Prostate gland (tissue), 2 donors: Measurements from ENCODE around the gene PDE6G. TPM values are rescaled to one million over a fixed set of nuclear protein-coding genes. Genes with fewer than 3 reads are reported as not detected.
A peak's percentile ranks its signal among the peaks of the same experiment; 100 is the strongest.

Source experiments
- DNase-seq: peaks from one replicate; pipeline ENCODE4 v3.0.0-alpha.2; 2019; ENCODE audit warnings: low spot score
- H3K27ac ChIP-seq, 2 donors: fragments of 200-600 bp; sonication (generic); 2 replicates each; pipeline ENCODE4 v1.5.1; 2017 to 2019
- H3K27me3 ChIP-seq: fragments of 200-600 bp; sonication (generic); replicated peaks from 2 replicates; pipeline ENCODE4 v1.5.1; 2019; ENCODE audit not compliant: insufficient read depth
- H3K36me3 ChIP-seq, 2 donors: fragments of 200-600 bp; sonication (generic); 1 replicate in 1 of 2; 2 replicates in 1 of 2; pipeline versions ENCODE4 v1.5.1 to v1.8.1; 2017 to 2019
- H3K4me1 ChIP-seq: fragments of 200-600 bp; sonication (generic); replicated peaks from 2 replicates; pipeline ENCODE4 v1.5.1; 2019
- H3K4me3 ChIP-seq, 2 donors: fragments of 200-600 bp; sonication (generic); 2 replicates each; pipeline ENCODE4 v1.5.1; 2017 to 2019
- H3K9me3 ChIP-seq: fragments of 200-600 bp; sonication (generic); 2 replicates; pipeline ENCODE4 v1.5.1; 2017
- POLR2A ChIP-seq: fragments of 450-650 bp; IDR thresholded peaks from one replicate; pipeline ENCODE4 v1.6.1; 2016; ENCODE audit warnings: antibody characterized with exemption, mild to moderate bottlenecking
- POLR2AphosphoS5 ChIP-seq: sonication (generic); formaldehyde crosslinking; IDR thresholded peaks from one replicate; pipeline ENCODE4 v1.6.1; 2017; ENCODE audit warnings: antibody characterized with exemption
- WGBS: methylation state at CpG from one replicate; pipeline ENCODE4 v1.1.5; 2018; 5-methylcytosine and 5-hydroxymethylcytosine counted together
- intact Hi-C: fragments of 100-400 bp; cut with DNase I; formaldehyde crosslinking; loops from one replicate; pipeline ENCODE4 v1.14.2; 2022
- total RNA-seq, 2 donors: library from RNA; depleted of rRNA; stranded (reverse); fragments of >200 nt; gene quantifications; one replicate each; pipeline ENCODE4 v1.1.0, GENCODE V29; 2016
- TF ChIP-seq, protein P1 (sequence below), 4 experiments: fragments of 200-600 bp in 2 of 4; fragments of 450-650 bp in 2 of 4; sonication (generic) in 2 of 4; IDR thresholded peaks; 1 replicate in 3 of 4; 2 replicates in 1 of 4; pipeline ENCODE4 v1.5.1; 2016 to 2019; ENCODE audit warnings: antibody characterized with exemption in 4 of 4, mild to moderate bottlenecking in 2 of 4, moderate library complexity in 2 of 4

PDE6G gene
- total RNA-seq, 2 donors from 2014 or later: not detected

- H3K9me3 ChIP-seq: no peaks in the 10 kb centered on the region
- intact Hi-C loops: no loop called here
These were observed 26.9 kb upstream of the PDE6G start for GRCh38 chr17:81683208-81683583.

DNA sequence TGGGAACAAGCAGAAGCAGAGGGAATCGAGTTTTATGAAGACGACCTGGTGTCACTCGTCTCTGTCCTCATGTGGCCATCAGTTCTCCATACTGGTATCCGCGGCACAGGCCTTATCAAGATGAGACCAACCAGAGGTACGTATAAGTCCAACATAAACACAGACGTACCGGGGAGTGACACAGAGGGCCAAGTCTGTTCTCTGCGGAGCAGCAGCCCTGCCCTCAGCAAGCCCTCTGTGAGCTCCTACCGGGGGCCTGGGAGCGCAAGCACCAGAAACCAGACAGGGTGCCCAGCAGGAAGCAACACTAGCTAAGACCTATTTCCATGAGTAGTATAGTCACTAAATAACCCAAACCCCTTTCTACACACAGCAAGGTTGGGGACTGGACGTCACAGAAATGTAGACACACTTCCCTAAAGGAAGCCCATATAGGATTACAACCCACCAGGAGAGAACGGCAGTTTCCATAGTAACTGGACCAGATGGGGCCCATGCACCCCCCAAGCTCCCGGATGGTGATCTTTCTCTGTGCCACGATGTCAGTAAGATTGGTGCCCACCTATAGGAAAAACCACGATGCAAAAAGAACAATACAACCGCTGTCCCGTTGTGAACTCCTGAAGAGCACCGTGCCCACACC is 26.3 kb upstream of the PDE6G start:
- no peaks in the 10 kb centered on the region for H3K27me3 ChIP-seq
- peaks cover 11% of the 10 kb centered on the region for H3K4me1 ChIP-seq
- intact Hi-C loops: no loop called here
- H3K36me3 ChIP-seq: peaks cover 0 to 16% of the 10 kb centered on the region in 2 donors
- no peak overlapping the region for H3K27ac ChIP-seq
- TF ChIP-seq, protein P1, sequence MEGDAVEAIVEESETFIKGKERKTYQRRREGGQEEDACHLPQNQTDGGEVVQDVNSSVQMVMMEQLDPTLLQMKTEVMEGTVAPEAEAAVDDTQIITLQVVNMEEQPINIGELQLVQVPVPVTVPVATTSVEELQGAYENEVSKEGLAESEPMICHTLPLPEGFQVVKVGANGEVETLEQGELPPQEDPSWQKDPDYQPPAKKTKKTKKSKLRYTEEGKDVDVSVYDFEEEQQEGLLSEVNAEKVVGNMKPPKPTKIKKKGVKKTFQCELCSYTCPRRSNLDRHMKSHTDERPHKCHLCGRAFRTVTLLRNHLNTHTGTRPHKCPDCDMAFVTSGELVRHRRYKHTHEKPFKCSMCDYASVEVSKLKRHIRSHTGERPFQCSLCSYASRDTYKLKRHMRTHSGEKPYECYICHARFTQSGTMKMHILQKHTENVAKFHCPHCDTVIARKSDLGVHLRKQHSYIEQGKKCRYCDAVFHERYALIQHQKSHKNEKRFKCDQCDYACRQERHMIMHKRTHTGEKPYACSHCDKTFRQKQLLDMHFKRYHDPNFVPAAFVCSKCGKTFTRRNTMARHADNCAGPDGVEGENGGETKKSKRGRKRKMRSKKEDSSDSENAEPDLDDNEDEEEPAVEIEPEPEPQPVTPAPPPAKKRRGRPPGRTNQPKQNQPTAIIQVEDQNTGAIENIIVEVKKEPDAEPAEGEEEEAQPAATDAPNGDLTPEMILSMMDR (IDR thresholded peaks at IDR 0.05): no peak
- TF ChIP-seq POLR2A: no peak
- TF ChIP-seq POLR2AphosphoS5: no peak
- WGBS: 25% methylated on average over 19 of the region's 19 CpGs
- peak overlapping the region; percentile 96 to 97 for H3K4me3 ChIP-seq
- no peaks in the 10 kb centered on the region for H3K9me3 ChIP-seq
- no peak for DNase-seq

More at GRCh38 chr17:81683208-81683583, 26.9 kb upstream of the PDE6G start:
- peaks cover 0 to 21% of the 10 kb centered on the region in 2 donors for H3K36me3 ChIP-seq
- WGBS: under 1% methylated on average over 37 of the region's 37 CpGs
- no peaks in the 10 kb centered on the region for H3K27me3 ChIP-seq
- DNase-seq: no peak
- peaks cover 11% of the 10 kb centered on the region for H3K4me1 ChIP-seq
- TF ChIP-seq, protein P1 (IDR thresholded peaks at IDR 0.05): no peak
- no peak for TF ChIP-seq POLR2AphosphoS5
- peak overlapping the region; percentile 96 to 97 for H3K4me3 ChIP-seq
- peak overlapping the region; percentile 28 to 66 for H3K27ac ChIP-seq

DNA sequence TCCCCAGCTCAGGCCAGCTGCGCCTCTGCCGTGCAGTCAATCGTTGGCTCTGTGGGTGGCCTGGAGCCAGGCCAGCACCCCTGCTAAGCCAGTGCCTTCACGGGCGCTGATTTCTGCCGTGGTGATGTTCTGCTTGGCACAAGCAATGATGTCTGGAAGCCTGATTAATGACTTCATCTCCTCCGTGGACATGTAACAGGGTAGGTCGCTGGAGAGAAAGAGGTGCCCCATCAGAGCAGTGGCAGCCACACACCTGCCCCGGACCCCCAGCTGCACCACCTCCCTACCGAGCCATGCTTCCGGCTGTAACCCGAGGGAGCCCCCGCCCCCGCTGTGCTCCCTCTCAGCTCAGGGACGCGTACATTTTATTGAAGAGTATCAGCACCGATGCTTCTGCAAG is 25.3 kb upstream of the PDE6G start:
- DNase-seq: no peak
- H3K9me3 ChIP-seq: no peaks in the 10 kb centered on the region
- H3K36me3 ChIP-seq: peaks cover 0 to 5% of the 10 kb centered on the region in 2 donors
- TF ChIP-seq POLR2A: no peak
- no peak for TF ChIP-seq POLR2AphosphoS5
- TF ChIP-seq, protein P1 (IDR thresholded peaks at IDR 0.05): no peak
- H3K27ac ChIP-seq: no peak overlapping the region
- intact Hi-C loops: no loop called here
- H3K4me1 ChIP-seq: peaks cover 11% of the 10 kb centered on the region
- H3K27me3 ChIP-seq: no peaks in the 10 kb centered on the region
- no peak overlapping the region for H3K4me3 ChIP-seq
- WGBS: 62% methylated on average over 17 of the region's 17 CpGs

GRCh38 chr17:81680150-81680549 is 23.8 kb upstream of the PDE6G start:
- Histone ChIP-seq H3K27me3 (no peaks in the 10 kb centered on the region), H3K36me3 (no peaks in the 10 kb centered on the region), H3K4me1 (peaks cover 9% of the 10 kb centered on the region), H3K27ac (no peak overlapping the region), H3K9me3 (no peaks in the 10 kb centered on the region), H3K4me3 (no peak overlapping the region)
- intact Hi-C loops: no loop called here
- no peak for DNase-seq
- TF ChIP-seq, protein P1 (IDR thresholded peaks at IDR 0.05): no peak
- no peak for TF ChIP-seq POLR2AphosphoS5
- TF ChIP-seq POLR2A: no peak
- WGBS: 88% methylated on average over 11 of the region's 11 CpGs

GRCh38 chr17:81676906-81677305 is 20.6 kb upstream of the PDE6G start:
- WGBS: 87% methylated on average over 17 of the region's 17 CpGs
- no peak for DNase-seq
- intact Hi-C loops: no loop called here
- H3K4me3 ChIP-seq: no peak overlapping the region
- H3K27ac ChIP-seq: no peak overlapping the region
- no peaks in the 10 kb centered on the region for H3K4me1 ChIP-seq
- no peaks in the 10 kb centered on the region for H3K27me3 ChIP-seq
- no peak for TF ChIP-seq POLR2A
- TF ChIP-seq, protein P1 (IDR thresholded peaks at IDR 0.05): no peak
- no peak for TF ChIP-seq POLR2AphosphoS5
- H3K9me3 ChIP-seq: no peaks in the 10 kb centered on the region
- H3K36me3 ChIP-seq: peaks cover 0 to 10% of the 10 kb centered on the region in 2 donors
